GM21825 (cell line): Measurements from ENCODE around the gene PDZRN3.

Experiments used
- ATAC-seq: cut with Tn5 transposase; IDR thresholded peaks from one replicate; pipeline ENCODE4 v1.9.1; 2021; ENCODE audit warnings: mild to moderate bottlenecking, moderate library complexity; ENCODE audit not compliant: unreplicated experiment

The PDZRN3 gene

GRCh38 chr3:73623346-73623745 lies 1.4 kb downstream of the PDZRN3 start:
- ATAC-seq = no peak

GRCh38 chr3:73622091-73622805 lies 2.5 kb downstream of the PDZRN3 start:
- no peak for ATAC-seq

GRCh38 chr3:73621388-73621787 lies 3.4 kb downstream of the PDZRN3 start:
- no peak for ATAC-seq

GRCh38 chr3:73618461-73618860 lies 6.3 kb downstream of the PDZRN3 start:
- ATAC-seq = no peak

- ATAC-seq = no peak
Measured at GRCh38 chr3:73616056-73616455, 8.7 kb downstream of the PDZRN3 start.

- ATAC-seq = no peak
Measured at GRCh38 chr3:73614419-73614818, 10.3 kb downstream of the PDZRN3 start.

- no peak for ATAC-seq
Measured at GRCh38 chr3:73611176-73611575, 13.6 kb downstream of the PDZRN3 start.

- ATAC-seq = no peak
Measured at GRCh38 chr3:73610493-73610892, 14.2 kb downstream of the PDZRN3 start.

GRCh38 chr3:73609655-73610054 lies 15.1 kb downstream of the PDZRN3 start:
- no peak for ATAC-seq

GRCh38 chr3:73609315-73609641 lies 15.5 kb downstream of the PDZRN3 start:
- ATAC-seq = no peak

GRCh38 chr3:73608456-73609314 lies 16.1 kb downstream of the PDZRN3 start:
- ATAC-seq = no peak

- no peak for ATAC-seq
Measured at GRCh38 chr3:73605861-73606260, 18.9 kb downstream of the PDZRN3 start.

- ATAC-seq = no peak
Measured at GRCh38 chr3:73605412-73605811, 19.3 kb downstream of the PDZRN3 start.

- no peak for ATAC-seq
Measured at GRCh38 chr3:73604451-73604850, 20.3 kb downstream of the PDZRN3 start.

- no peak for ATAC-seq
Measured at GRCh38 chr3:73603762-73604171, 21.0 kb downstream of the PDZRN3 start.

GRCh38 chr3:73602170-73602569 lies 22.6 kb downstream of the PDZRN3 start:
- no peak for ATAC-seq

- no peak for ATAC-seq
Measured at GRCh38 chr3:73601481-73601880, 23.3 kb downstream of the PDZRN3 start.

- ATAC-seq = no peak
Measured at GRCh38 chr3:73601011-73601410, 23.7 kb downstream of the PDZRN3 start.

GRCh38 chr3:73600293-73600938 lies 24.3 kb downstream of the PDZRN3 start:
- ATAC-seq = no peak

- ATAC-seq = no peak
Measured at GRCh38 chr3:73599605-73600004, 25.1 kb downstream of the PDZRN3 start.

- ATAC-seq = no peak
Measured at GRCh38 chr3:73597476-73597875, 27.3 kb downstream of the PDZRN3 start.
